Measurements from ENCODE around the gene PRR5L.

- no peak for TF ChIP-seq L3MBTL2 (conservative IDR thresholded peaks at IDR 0.05)
- no peak for TF ChIP-seq BHLHE40 (IDR thresholded peaks at IDR 0.05; ENCODE audit: borderline replicate concordance)
- no peak for TF ChIP-seq HDGF (IDR thresholded peaks at IDR 0.05; ENCODE audit: borderline replicate concordance)
Measured at GRCh38 chr11:36469881-36470802, 174.1 kb downstream of the PRR5L start.

Measured in HEK293T (cell line).